SK-N-SH treated with all-trans-retinoic acid at 6 μM for 48 hours (cell line): ENCODE data around the gene RBM19.

ENCODE experiments used
- ARNTL ChIP-seq: fragments of 450-650 bp; formaldehyde crosslinking; IDR thresholded peaks from 2 replicates; pipeline ENCODE4 v1.5.0; 2020; ENCODE audit warnings: low read depth, mild to moderate bottlenecking, moderate library complexity, borderline replicate concordance
- PPARA ChIP-seq: fragments of 250-450 bp; sonication (Bioruptor Pico); IDR thresholded peaks from 2 replicates; pipeline ENCODE4 v1.5.0; 2020; ENCODE audit warnings: mild to moderate bottlenecking, borderline replicate concordance
- SNAI2 ChIP-seq: fragments of 250-450 bp; sonication (Bioruptor Pico); IDR thresholded peaks from 2 replicates; pipeline ENCODE4 v1.5.0; 2020; ENCODE audit warnings: mild to moderate bottlenecking, moderate library complexity
- TCF4 ChIP-seq: fragments of 250-450 bp; sonication (Bioruptor Pico); IDR thresholded peaks from 2 replicates; pipeline ENCODE4 v1.8.0; 2021; ENCODE audit warnings: mild to moderate bottlenecking, moderate library complexity, borderline replicate concordance
- TOX ChIP-seq: fragments of 250-450 bp; sonication (Bioruptor Pico); IDR thresholded peaks from 2 replicates; pipeline ENCODE4 v1.8.0; 2021; ENCODE audit warnings: mild to moderate bottlenecking, moderate library complexity, borderline replicate concordance
- ZFP3 ChIP-seq: fragments of 250-450 bp; sonication (Bioruptor Pico); IDR thresholded peaks from 2 replicates; pipeline ENCODE4 v1.5.0; 2020; ENCODE audit warnings: mild to moderate bottlenecking, moderate library complexity
- ZNF565 ChIP-seq: fragments of 450-650 bp; formaldehyde crosslinking; conservative IDR thresholded peaks from 2 replicates; pipeline ENCODE4 v1.5.0; 2020; ENCODE audit warnings: low read depth, mild to moderate bottlenecking, moderate library complexity
- ZNF8 ChIP-seq: fragments of 450-650 bp; formaldehyde crosslinking; IDR thresholded peaks from 2 replicates; pipeline ENCODE4 v1.5.0; 2020; ENCODE audit warnings: mild to moderate bottlenecking, moderate library complexity
- TF ChIP-seq, protein P1 (sequence below): fragments of 250-450 bp; sonication (Bioruptor Pico); IDR thresholded peaks from 2 replicates; pipeline ENCODE4 v1.5.0; 2020; ENCODE audit warnings: mild to moderate bottlenecking, moderate library complexity
- TF ChIP-seq, protein P2 (sequence below): fragments of 250-450 bp; sonication (Bioruptor Pico); IDR thresholded peaks from 2 replicates; pipeline ENCODE4 v1.5.1; 2021; ENCODE audit warnings: mild to moderate bottlenecking, moderate library complexity

DNA sequence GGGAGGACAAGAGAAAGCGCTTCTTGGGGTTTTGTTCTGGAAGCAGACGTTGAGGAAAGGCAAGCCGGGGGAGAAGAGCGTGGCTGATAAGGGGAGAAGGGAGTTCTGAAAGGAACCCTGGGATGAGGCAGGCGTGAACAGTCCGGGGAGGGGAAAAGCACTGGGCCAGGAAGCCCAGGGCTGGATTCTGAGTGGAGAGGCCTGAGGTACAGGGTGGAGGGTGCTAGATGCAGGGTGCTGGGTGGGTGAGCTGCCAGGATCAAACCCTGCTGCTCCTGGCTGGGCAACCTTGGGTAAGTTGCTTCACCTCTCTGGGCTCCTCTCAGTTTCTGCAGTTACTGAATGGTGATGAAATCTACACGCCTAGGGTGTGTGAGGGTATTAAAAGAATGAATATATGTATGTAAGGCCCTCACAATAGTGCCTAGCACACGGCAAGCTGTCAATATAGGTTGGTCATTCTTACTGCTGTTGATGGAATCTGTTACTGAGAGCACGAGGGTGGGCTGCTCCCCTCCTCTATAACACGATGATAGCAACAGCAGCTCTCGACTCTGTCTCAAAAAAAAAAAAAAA, 138.5 kb downstream of the RBM19 start:
- TF ChIP-seq ARNTL (no peak), TCF4 (CRISPR knock-in tag) (no peak), PPARA (no peak), SNAI2 (CRISPR knock-in tag) (no peak), TOX (CRISPR knock-in tag) (no peak), ZNF565 (CRISPR knock-in tag) (no peak), ZFP3 (no peak), ZNF8 (CRISPR knock-in tag) (no peak)
- TF ChIP-seq, protein P1, sequence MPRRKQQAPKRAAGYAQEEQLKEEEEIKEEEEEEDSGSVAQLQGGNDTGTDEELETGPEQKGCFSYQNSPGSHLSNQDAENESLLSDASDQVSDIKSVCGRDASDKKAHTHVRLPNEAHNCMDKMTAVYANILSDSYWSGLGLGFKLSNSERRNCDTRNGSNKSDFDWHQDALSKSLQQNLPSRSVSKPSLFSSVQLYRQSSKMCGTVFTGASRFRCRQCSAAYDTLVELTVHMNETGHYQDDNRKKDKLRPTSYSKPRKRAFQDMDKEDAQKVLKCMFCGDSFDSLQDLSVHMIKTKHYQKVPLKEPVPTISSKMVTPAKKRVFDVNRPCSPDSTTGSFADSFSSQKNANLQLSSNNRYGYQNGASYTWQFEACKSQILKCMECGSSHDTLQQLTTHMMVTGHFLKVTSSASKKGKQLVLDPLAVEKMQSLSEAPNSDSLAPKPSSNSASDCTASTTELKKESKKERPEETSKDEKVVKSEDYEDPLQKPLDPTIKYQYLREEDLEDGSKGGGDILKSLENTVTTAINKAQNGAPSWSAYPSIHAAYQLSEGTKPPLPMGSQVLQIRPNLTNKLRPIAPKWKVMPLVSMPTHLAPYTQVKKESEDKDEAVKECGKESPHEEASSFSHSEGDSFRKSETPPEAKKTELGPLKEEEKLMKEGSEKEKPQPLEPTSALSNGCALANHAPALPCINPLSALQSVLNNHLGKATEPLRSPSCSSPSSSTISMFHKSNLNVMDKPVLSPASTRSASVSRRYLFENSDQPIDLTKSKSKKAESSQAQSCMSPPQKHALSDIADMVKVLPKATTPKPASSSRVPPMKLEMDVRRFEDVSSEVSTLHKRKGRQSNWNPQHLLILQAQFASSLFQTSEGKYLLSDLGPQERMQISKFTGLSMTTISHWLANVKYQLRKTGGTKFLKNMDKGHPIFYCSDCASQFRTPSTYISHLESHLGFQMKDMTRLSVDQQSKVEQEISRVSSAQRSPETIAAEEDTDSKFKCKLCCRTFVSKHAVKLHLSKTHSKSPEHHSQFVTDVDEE (CRISPR knock-in tag), result no peak
- TF ChIP-seq, protein P2, sequence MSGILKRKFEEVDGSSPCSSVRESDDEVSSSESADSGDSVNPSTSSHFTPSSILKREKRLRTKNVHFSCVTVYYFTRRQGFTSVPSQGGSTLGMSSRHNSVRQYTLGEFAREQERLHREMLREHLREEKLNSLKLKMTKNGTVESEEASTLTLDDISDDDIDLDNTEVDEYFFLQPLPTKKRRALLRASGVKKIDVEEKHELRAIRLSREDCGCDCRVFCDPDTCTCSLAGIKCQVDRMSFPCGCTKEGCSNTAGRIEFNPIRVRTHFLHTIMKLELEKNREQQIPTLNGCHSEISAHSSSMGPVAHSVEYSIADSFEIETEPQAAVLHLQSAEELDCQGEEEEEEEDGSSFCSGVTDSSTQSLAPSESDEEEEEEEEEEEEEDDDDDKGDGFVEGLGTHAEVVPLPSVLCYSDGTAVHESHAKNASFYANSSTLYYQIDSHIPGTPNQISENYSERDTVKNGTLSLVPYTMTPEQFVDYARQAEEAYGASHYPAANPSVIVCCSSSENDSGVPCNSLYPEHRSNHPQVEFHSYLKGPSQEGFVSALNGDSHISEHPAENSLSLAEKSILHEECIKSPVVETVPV (CRISPR knock-in tag), result no peak
